Skeletal muscle tissue (tissue), 4 donors: ENCODE results near the gene DONSON. TPM values are rescaled to one million over a fixed set of nuclear protein-coding genes. Genes with fewer than 3 reads are reported as not detected.

Experiments used
- H3K27ac ChIP-seq: one replicate; pipeline ENCODE4 v1.7.0; 2013; ENCODE audit warnings: mild to moderate bottlenecking, low read depth, low read length, inconsistent platforms
- H3K27me3 ChIP-seq, 3 donors: one replicate each; pipeline ENCODE4 v1.7.0; 2013; ENCODE audit warnings: low read length in 3 of 3; ENCODE audit not compliant: control insufficient read depth in 3 of 3, insufficient read depth in 3 of 3
- H3K36me3 ChIP-seq, 3 donors: one replicate each; pipeline ENCODE4 v1.7.0; 2013; ENCODE audit warnings: low read length in 3 of 3; ENCODE audit not compliant: control insufficient read depth in 3 of 3, insufficient read depth in 3 of 3
- H3K4me1 ChIP-seq, 3 donors: one replicate each; pipeline ENCODE4 v1.7.0; 2013; ENCODE audit warnings: low read length in 3 of 3, mild to moderate bottlenecking in 3 of 3; ENCODE audit not compliant: control insufficient read depth in 3 of 3, insufficient read depth in 3 of 3
- H3K4me3 ChIP-seq, 3 donors: one replicate each; pipeline ENCODE4 v1.7.0; 2013; ENCODE audit warnings: low read length in 3 of 3
- H3K9ac ChIP-seq, 3 donors: one replicate each; pipeline ENCODE4 v1.7.0; 2013; ENCODE audit warnings: low read length in 3 of 3, mild to moderate bottlenecking in 3 of 3, moderate library complexity in 2 of 3, low read depth in 1 of 3
- H3K9me3 ChIP-seq, 3 donors: one replicate each; pipeline ENCODE4 v1.7.0; 2013; ENCODE audit warnings: low read length in 3 of 3; ENCODE audit not compliant: control insufficient read depth in 3 of 3
- total RNA-seq: library from RNA; depleted of rRNA; stranded (reverse); fragments of >200 nt; gene quantifications from one replicate; pipeline ENCODE4 v1.2.3, GENCODE V29; 2014
- donor health status: Osteomylitis.

DONSON gene
- total RNA-seq, 1 donor from 2014 or later = 15.7 TPM

GRCh38 chr21:33542640-33543504, 45.6 kb downstream of the DONSON start, which contains the start of gene SON:
TSS of gene SON (plus strand) at chr21:33543038. CDS start at chr21:33543093, 55 bp downstream.
- peak within 1 kb of the TSS; percentile 100 for H3K27ac ChIP-seq
- peaks cover 0 to 11% (median 0%) of the 10 kb centered on the region in 3 donors for H3K36me3 ChIP-seq
- H3K9me3 ChIP-seq = no peaks in the 10 kb centered on the region
- H3K27me3 ChIP-seq = no peaks in the 10 kb centered on the region
- peak within 1 kb of the TSS; percentile 100 for H3K9ac ChIP-seq
- H3K4me3 ChIP-seq = peak within 1 kb of the TSS; percentile 97 to 98 (median 98)
- peaks cover 11 to 25% (median 18%) of the 10 kb centered on the region in 3 donors for H3K4me1 ChIP-seq

GRCh38 chr21:33541756-33542639, 46.5 kb downstream of the DONSON start, which contains the start of gene GART:
TSS of gene GART (minus strand) at chr21:33542117. CDS start at chr21:33539315, 2,802 bp downstream.
- H3K4me1 ChIP-seq = peaks cover 11 to 25% (median 18%) of the 10 kb centered on the region in 3 donors

GRCh38 chr21:33541105-33541711, 47.3 kb downstream of the DONSON start:
- peak overlapping the region; percentile 97 to 98 (median 98) for H3K4me3 ChIP-seq
- no peaks in the 10 kb centered on the region for H3K9me3 ChIP-seq
- peaks cover 7 to 24% (median 15%) of the 10 kb centered on the region in 3 donors for H3K36me3 ChIP-seq
- H3K4me1 ChIP-seq = peaks cover 11 to 25% (median 18%) of the 10 kb centered on the region in 3 donors
- peak overlapping the region; percentile 100 for H3K27ac ChIP-seq
- H3K9ac ChIP-seq = peak overlapping the region; percentile 100
- no peaks in the 10 kb centered on the region for H3K27me3 ChIP-seq

More at GRCh38 chr21:33541756-33542639, 46.5 kb downstream of the DONSON start, which contains the start of gene GART:
- Histone ChIP-seq H3K36me3 (peaks cover 2 to 16% (median 9%) of the 10 kb centered on the region in 3 donors), H3K4me3 (peak within 1 kb of the TSS; percentile 97 to 98 (median 98)), H3K9ac (peak within 1 kb of the TSS; percentile 100), H3K27me3 (no peaks in the 10 kb centered on the region), H3K27ac (peak within 1 kb of the TSS; percentile 100), H3K9me3 (no peaks in the 10 kb centered on the region)

GRCh38 chr21:33540711-33541104, 47.8 kb downstream of the DONSON start:
- H3K9ac ChIP-seq = no peak overlapping the region
- H3K4me1 ChIP-seq = peaks cover 11 to 23% (median 18%) of the 10 kb centered on the region in 3 donors
- no peak overlapping the region for H3K4me3 ChIP-seq
- no peaks in the 10 kb centered on the region for H3K27me3 ChIP-seq
- H3K27ac ChIP-seq = no peak overlapping the region
- H3K9me3 ChIP-seq = no peaks in the 10 kb centered on the region
- H3K36me3 ChIP-seq = peaks cover 9 to 27% (median 19%) of the 10 kb centered on the region in 3 donors

GRCh38 chr21:33539616-33540015, 48.9 kb downstream of the DONSON start:
- Histone ChIP-seq H3K9me3 (no peaks in the 10 kb centered on the region), H3K36me3 (peaks cover 10 to 28% (median 23%) of the 10 kb centered on the region in 3 donors), H3K27ac (no peak overlapping the region), H3K27me3 (no peaks in the 10 kb centered on the region), H3K4me3 (no peak overlapping the region), H3K4me1 (peaks cover 6 to 15% (median 12%) of the 10 kb centered on the region in 3 donors), H3K9ac (no peak overlapping the region)

- no peak overlapping the region for H3K9ac ChIP-seq
- no peaks in the 10 kb centered on the region for H3K9me3 ChIP-seq
- no peak overlapping the region for H3K27ac ChIP-seq
- peaks cover 6 to 12% (median 8%) of the 10 kb centered on the region in 3 donors for H3K4me1 ChIP-seq
- H3K27me3 ChIP-seq = no peaks in the 10 kb centered on the region
- H3K4me3 ChIP-seq = no peak overlapping the region
- H3K36me3 ChIP-seq = peaks cover 25 to 42% (median 40%) of the 10 kb centered on the region in 3 donors
These were observed 51.3 kb downstream of the DONSON start for GRCh38 chr21:33537212-33537611.

GRCh38 chr21:33531007-33531406, 57.5 kb downstream of the DONSON start:
- Histone ChIP-seq H3K4me3 (no peak overlapping the region), H3K27ac (no peak overlapping the region), H3K9ac (no peak overlapping the region), H3K27me3 (no peaks in the 10 kb centered on the region), H3K9me3 (no peaks in the 10 kb centered on the region), H3K36me3 (peaks cover 29 to 54% (median 48%) of the 10 kb centered on the region in 3 donors), H3K4me1 (no peaks in the 10 kb centered on the region)
